LoVo (cell line): ENCODE data around the gene CYSTM1.
A peak's percentile ranks its signal among the peaks of the same experiment; 100 is the strongest.
"Not testable (repeated sequence)": the region's sequence is repeated elsewhere in the genome, so short reads cannot be mapped to it uniquely, and the experiment has no call there.

Experiments
- DNase-seq: peaks from one replicate; pipeline ENCODE4 v3.0.0-alpha.2; 2016; ENCODE audit warnings: low spot score

CYSTM1 gene

GRCh38 chr5:140150201-140150600 lies 24.8 kb upstream of the CYSTM1 start:
- no peak for DNase-seq

- DNase-seq, result no peak
Observed at GRCh38 chr5:140151144-140152021, 23.6 kb upstream of the CYSTM1 start.

- DNase-seq, result no peak
Observed at GRCh38 chr5:140152022-140152999, 22.7 kb upstream of the CYSTM1 start.

GRCh38 chr5:140153255-140153654 lies 21.7 kb upstream of the CYSTM1 start:
- no peak for DNase-seq

GRCh38 chr5:140153905-140154304 lies 21.1 kb upstream of the CYSTM1 start:
- no peak for DNase-seq

- DNase-seq, result not testable (repeated sequence)
Observed at GRCh38 chr5:140154710-140155381, 20.1 kb upstream of the CYSTM1 start.

- DNase-seq, result peak; percentile 86
Observed at GRCh38 chr5:140157032-140157781, 17.8 kb upstream of the CYSTM1 start.

- DNase-seq, result no peak
Observed at GRCh38 chr5:140159014-140159927, 15.7 kb upstream of the CYSTM1 start.

GRCh38 chr5:140162275-140162674 lies 12.7 kb upstream of the CYSTM1 start:
- no peak for DNase-seq

- no peak for DNase-seq
Observed at GRCh38 chr5:140162781-140163180, 12.2 kb upstream of the CYSTM1 start.

GRCh38 chr5:140165101-140165922 lies 9.7 kb upstream of the CYSTM1 start:
- DNase-seq, result peak; percentile 78

GRCh38 chr5:140165923-140166270 lies 9.1 kb upstream of the CYSTM1 start:
- DNase-seq, result no peak

- DNase-seq, result no peak
Observed at GRCh38 chr5:140166911-140167310, 8.1 kb upstream of the CYSTM1 start.

GRCh38 chr5:140168371-140168770 lies 6.6 kb upstream of the CYSTM1 start:
- no peak for DNase-seq

- DNase-seq, result no peak
Observed at GRCh38 chr5:140169410-140169809, 5.6 kb upstream of the CYSTM1 start.

GRCh38 chr5:140172483-140172882 lies 2.5 kb upstream of the CYSTM1 start:
- DNase-seq, result no peak

GRCh38 chr5:140174014-140174413 lies 974 bp upstream of the CYSTM1 start:
- DNase-seq, result no peak

GRCh38 chr5:140175367-140176030 lies 511 bp downstream of the CYSTM1 start:
- DNase-seq, result peak; percentile 74

- DNase-seq, result no peak
Observed at GRCh38 chr5:140176031-140176387, 1.0 kb downstream of the CYSTM1 start.
